Fibroblast of mammary gland (primary cell): ENCODE measurements around the gene TMEM132E.

Experiments
- DNase-seq: peaks from one replicate; pipeline ENCODE4 v3.0.0-alpha.2; 2010; ENCODE audit warnings: low read depth
- H3K4me3 ChIP-seq: 2 replicates; pipeline ENCODE4 v1.5.1; 2011; ENCODE audit warnings: low read depth, mild to moderate bottlenecking, low read length, moderate library complexity; ENCODE audit not compliant: control insufficient read depth
- CTCF ChIP-seq: conservative IDR thresholded peaks from 2 replicates; pipeline ENCODE4 v1.5.1; 2011; ENCODE audit warnings: low read depth, low read length, inconsistent platforms; ENCODE audit not compliant: control insufficient read depth, insufficient read depth

Gene TMEM132E

GRCh38 chr17:34568953-34569352 lies 10.4 kb upstream of the TMEM132E start:
- no peak overlapping the region for H3K4me3 ChIP-seq
- no peak for DNase-seq
- no peak for TF ChIP-seq CTCF

GRCh38 chr17:34569591-34569990 lies 9.8 kb upstream of the TMEM132E start:
- no peak for DNase-seq
- no peak for TF ChIP-seq CTCF
- no peak overlapping the region for H3K4me3 ChIP-seq

- no peak for DNase-seq
- H3K4me3 ChIP-seq, result no peak overlapping the region
- TF ChIP-seq CTCF, result no peak
These were observed 8.9 kb upstream of the TMEM132E start for GRCh38 chr17:34570506-34570905.

GRCh38 chr17:34571428-34572130 lies 7.8 kb upstream of the TMEM132E start:
- DNase-seq, result no peak
- H3K4me3 ChIP-seq, result no peak overlapping the region
- no peak for TF ChIP-seq CTCF

GRCh38 chr17:34572483-34572882 lies 6.9 kb upstream of the TMEM132E start:
- TF ChIP-seq CTCF, result no peak
- DNase-seq, result no peak
- no peak overlapping the region for H3K4me3 ChIP-seq

GRCh38 chr17:34575182-34575581 lies 4.2 kb upstream of the TMEM132E start:
- no peak overlapping the region for H3K4me3 ChIP-seq
- TF ChIP-seq CTCF, result no peak
- DNase-seq, result no peak

GRCh38 chr17:34578016-34578415 lies 1.4 kb upstream of the TMEM132E start:
- H3K4me3 ChIP-seq, result no peak overlapping the region
- no peak for DNase-seq
- no peak for TF ChIP-seq CTCF
